ENCODE measurements around the gene NALF2.

The NALF2 gene

DNA sequence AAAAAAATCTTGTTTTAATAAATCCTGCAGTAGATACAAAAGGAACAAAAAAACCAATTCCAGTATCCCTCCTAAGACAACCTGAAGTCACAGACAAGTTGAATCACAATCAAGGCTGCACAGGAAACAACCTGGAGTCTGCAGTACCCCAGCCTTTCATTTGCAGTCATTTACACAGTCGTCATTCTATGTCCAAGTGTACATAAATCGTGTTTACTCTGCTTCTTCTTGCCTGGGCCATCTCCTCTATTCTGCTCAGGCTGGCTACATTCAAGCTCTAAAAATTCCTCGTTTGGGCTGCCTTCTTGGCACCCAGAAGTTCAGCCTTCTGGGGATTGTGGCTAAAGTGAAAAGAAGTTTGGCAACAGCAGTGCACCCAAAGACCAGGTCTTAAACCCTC lies 37.8 kb downstream of the NALF2 start:
- Histone ChIP-seq H3K36me3 (no peaks in the 10 kb centered on the region), H3K9me3 (no peaks in the 10 kb centered on the region), H3K27me3 (peaks cover 23% of the 10 kb centered on the region), H3K4me3 (ENCODE audit: low read depth in 1 of 2, low read length in 1 of 2) (no peak overlapping the region), H3K27ac (no peak overlapping the region), H3K4me1 (ENCODE audit: control insufficient read depth in 1 of 2, insufficient read depth in 1 of 2, low read depth in 1 of 2, low read length in 1 of 2) (no peaks in the 10 kb centered on the region)
- no peak for TF ChIP-seq CTCF (IDR thresholded peaks at IDR 0.05)

- TF ChIP-seq CTCF (IDR thresholded peaks at IDR 0.05): no peak
- Histone ChIP-seq H3K36me3 (no peaks in the 10 kb centered on the region), H3K4me1 (ENCODE audit: control insufficient read depth in 1 of 2, insufficient read depth in 1 of 2, low read depth in 1 of 2, low read length in 1 of 2) (no peaks in the 10 kb centered on the region), H3K4me3 (ENCODE audit: low read depth in 1 of 2, low read length in 1 of 2) (no peak overlapping the region), H3K27me3 (peaks cover 7% of the 10 kb centered on the region), H3K9me3 (no peaks in the 10 kb centered on the region), H3K27ac (no peak overlapping the region)
Observed at GRCh38 chrX:69543572-69543971, 39.4 kb downstream of the NALF2 start.

DNA sequence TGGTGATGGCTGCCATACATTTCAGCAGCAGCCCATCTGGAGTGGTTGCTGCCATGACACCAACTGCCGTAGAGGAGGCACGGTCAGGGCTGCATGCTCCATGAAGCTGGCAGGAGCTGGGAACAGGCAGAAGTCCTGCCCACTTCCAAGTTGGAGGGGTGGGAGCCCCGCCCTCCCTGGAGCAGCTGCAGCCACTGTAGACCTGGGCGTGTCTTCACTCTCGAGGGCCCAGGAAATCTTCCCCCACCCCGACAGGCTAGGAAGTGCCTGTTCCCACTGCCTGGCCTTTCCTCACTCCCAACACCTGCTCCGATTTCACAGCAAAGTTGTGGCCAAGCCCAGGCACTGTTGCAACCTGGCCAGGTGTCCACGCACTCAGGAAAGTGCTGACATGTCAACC lies 42.3 kb downstream of the NALF2 start:
- H3K4me1 ChIP-seq (ENCODE audit: control insufficient read depth in 1 of 2, insufficient read depth in 1 of 2, low read depth in 1 of 2, low read length in 1 of 2): no peaks in the 10 kb centered on the region
- no peak for TF ChIP-seq CTCF (IDR thresholded peaks at IDR 0.05)
- H3K36me3 ChIP-seq: no peaks in the 10 kb centered on the region
- H3K4me3 ChIP-seq (ENCODE audit: low read depth in 1 of 2, low read length in 1 of 2): no peak overlapping the region
- H3K9me3 ChIP-seq: no peaks in the 10 kb centered on the region
- H3K27ac ChIP-seq: no peak overlapping the region
- H3K27me3 ChIP-seq: no peaks in the 10 kb centered on the region

DNA sequence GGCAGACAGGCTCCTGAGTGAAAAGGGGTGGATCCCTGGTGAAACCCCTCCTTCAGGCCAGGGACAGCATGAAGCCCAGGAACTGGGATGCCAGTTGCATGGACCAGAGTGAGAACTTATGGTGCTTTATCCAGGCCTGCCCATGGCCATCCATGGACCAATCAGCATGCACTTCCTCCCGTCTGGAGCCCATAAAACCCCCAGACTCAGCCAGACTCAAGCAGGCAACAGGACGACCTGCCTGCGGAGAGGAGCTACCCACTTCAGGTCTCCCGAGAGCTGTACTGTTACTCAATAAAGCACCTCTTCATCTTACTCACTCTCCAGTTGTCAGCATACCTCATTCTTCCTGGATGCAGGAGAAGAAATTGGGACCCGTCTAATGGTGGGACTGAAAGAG lies 42.9 kb downstream of the NALF2 start:
- Histone ChIP-seq H3K27me3 (no peaks in the 10 kb centered on the region), H3K27ac (no peak overlapping the region), H3K4me3 (ENCODE audit: low read depth in 1 of 2, low read length in 1 of 2) (no peak overlapping the region), H3K9me3 (no peaks in the 10 kb centered on the region), H3K4me1 (ENCODE audit: control insufficient read depth in 1 of 2, insufficient read depth in 1 of 2, low read depth in 1 of 2, low read length in 1 of 2) (no peaks in the 10 kb centered on the region), H3K36me3 (no peaks in the 10 kb centered on the region)
- no peak for TF ChIP-seq CTCF (IDR thresholded peaks at IDR 0.05)

DNA sequence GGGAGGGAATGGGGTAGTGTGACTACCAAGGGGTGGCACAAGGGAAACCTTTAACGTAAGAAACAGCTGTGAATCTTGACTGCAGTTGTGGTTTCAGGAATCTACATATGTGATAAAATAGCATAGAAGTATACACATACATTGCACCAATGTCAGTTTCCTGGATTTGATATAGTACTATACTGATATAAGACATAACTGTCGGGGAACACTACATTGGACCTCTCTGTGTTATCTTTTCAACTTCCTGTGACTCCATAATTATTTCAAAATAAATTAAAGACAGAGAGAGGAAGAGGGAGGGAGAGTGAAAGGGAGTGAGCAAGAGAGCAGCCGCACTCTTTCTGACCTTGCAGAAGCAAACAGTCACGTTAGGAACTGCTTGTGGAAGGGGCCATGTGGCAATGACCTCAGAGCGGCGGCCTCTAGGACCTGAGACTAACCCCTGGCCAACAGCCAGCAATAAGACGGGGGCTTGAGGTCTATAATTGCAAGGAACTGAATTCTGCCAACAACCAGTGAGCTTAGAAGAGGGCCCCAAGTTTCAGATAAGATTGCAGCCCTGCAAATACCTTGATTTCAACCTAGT lies 47.4 kb downstream of the NALF2 start:
- TF ChIP-seq CTCF (IDR thresholded peaks at IDR 0.05): no peak
- Histone ChIP-seq H3K4me1 (ENCODE audit: control insufficient read depth in 1 of 2, insufficient read depth in 1 of 2, low read depth in 1 of 2, low read length in 1 of 2) (no peaks in the 10 kb centered on the region), H3K27me3 (no peaks in the 10 kb centered on the region)

DNA sequence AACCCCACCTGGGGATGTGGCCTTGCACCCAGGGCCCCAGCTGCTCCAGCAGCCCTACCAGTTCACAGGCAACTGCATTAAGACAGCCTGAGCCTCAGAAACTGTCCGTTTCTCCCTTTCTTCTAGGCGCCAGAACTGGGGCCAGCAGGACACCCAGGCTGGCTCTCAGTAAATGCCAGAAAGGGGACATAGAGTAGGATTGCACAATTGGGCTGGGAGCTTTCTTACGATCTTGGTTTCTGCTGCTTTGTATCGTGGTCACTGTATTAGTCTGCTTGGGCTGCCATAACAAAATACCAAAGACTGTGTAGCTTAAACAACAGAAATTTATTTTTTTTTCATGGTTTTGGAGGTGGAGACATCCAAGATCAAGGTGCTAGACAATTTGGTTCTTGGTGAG lies 48.4 kb downstream of the NALF2 start:
- Histone ChIP-seq H3K27ac (no peak overlapping the region), H3K36me3 (no peaks in the 10 kb centered on the region), H3K27me3 (no peaks in the 10 kb centered on the region), H3K9me3 (no peaks in the 10 kb centered on the region), H3K4me3 (ENCODE audit: low read depth in 1 of 2, low read length in 1 of 2) (no peak overlapping the region), H3K4me1 (ENCODE audit: control insufficient read depth in 1 of 2, insufficient read depth in 1 of 2, low read depth in 1 of 2, low read length in 1 of 2) (no peaks in the 10 kb centered on the region)
- no peak for TF ChIP-seq CTCF (IDR thresholded peaks at IDR 0.05)

More for the DNA sequence above, 47.4 kb downstream of the NALF2 start:
- H3K36me3 ChIP-seq: no peaks in the 10 kb centered on the region
- no peaks in the 10 kb centered on the region for H3K9me3 ChIP-seq
- H3K4me3 ChIP-seq (ENCODE audit: low read depth in 1 of 2, low read length in 1 of 2): no peak overlapping the region
- no peak overlapping the region for H3K27ac ChIP-seq

Data from neutrophil (primary cell).